ENCODE measurements around the gene DDAH1. TPM values are rescaled to one million over a fixed set of nuclear protein-coding genes. Genes with fewer than 3 reads are reported as not detected.

Gene DDAH1
- total RNA-seq, 1 experiment from 2014 or later = 36.3 TPM

- Histone ChIP-seq H3K9ac (ENCODE audit: extremely low read depth, insufficient read length, low read length) (no peak overlapping the region), H3K4me1 (ENCODE audit: insufficient read depth, low read length) (no peaks in the 10 kb centered on the region; the same call in 1 of the 2 replicates), H3K79me1 (ENCODE audit: insufficient read depth, low read depth, low read length, poor library complexity, severe bottlenecking) (no peaks in the 10 kb centered on the region), H2BK5ac (ENCODE audit: insufficient read length, low read length) (no peak overlapping the region), H4K5ac (ENCODE audit: insufficient read length, low read depth, low read length) (no peak overlapping the region), H2BK20ac (ENCODE audit: low read depth, low read length, poor library complexity, severe bottlenecking) (no peak overlapping the region), H4K8ac (replicated peaks; ENCODE audit: insufficient read length, low read depth, low read length) (no peak overlapping the region), H3T11ph (ENCODE audit: low read length) (no peak overlapping the region), H3K56ac (ENCODE audit: insufficient read length, low read depth, low read length) (no peak overlapping the region), H2BK12ac (ENCODE audit: insufficient read length, low read depth, low read length) (no peak overlapping the region), H3K4ac (ENCODE audit: low read depth, low read length) (no peak overlapping the region), H3K27ac (ENCODE audit: insufficient read length, low read depth, low read length) (no peak overlapping the region), H2BK120ac (ENCODE audit: low read depth, low read length, poor library complexity, severe bottlenecking) (no peak overlapping the region), H3K4me2 (ENCODE audit: insufficient read depth, insufficient read length, low read length) (no peak overlapping the region), H3K79me2 (ENCODE audit: insufficient read depth, low read length) (no peaks in the 10 kb centered on the region; the same call in 1 of the 2 replicates), H4K20me1 (ENCODE audit: control insufficient read depth, insufficient read depth, insufficient read length) (no peaks in the 10 kb centered on the region), H2AK5ac (ENCODE audit: insufficient read length, low read length) (no peak overlapping the region), H4K91ac (ENCODE audit: insufficient read length, low read depth, low read length) (no peak overlapping the region), H2BK15ac (ENCODE audit: low read depth, low read length) (no peak overlapping the region), H3K27me3 (ENCODE audit: insufficient read depth, low read length) (peaks cover 7% of the 10 kb centered on the region; the same call in 1 of the 2 replicates), H3K18ac (ENCODE audit: insufficient read length, low read depth, low read length) (no peak overlapping the region), H2AFZ (ENCODE audit: low read length) (no peak overlapping the region), H3K9me3 (ENCODE audit: control insufficient read depth, low read depth, low read length) (no peaks in the 10 kb centered on the region), H3K14ac (ENCODE audit: insufficient read depth, low read length) (no peak overlapping the region), H3K23me2 (ENCODE audit: insufficient read length, low read depth, low read length, poor library complexity, severe bottlenecking) (peaks cover 5% of the 10 kb centered on the region), H3K23ac (ENCODE audit: insufficient read length, low read depth, low read length) (no peak overlapping the region)
- Mint-ChIP-seq H3K4me3 (0 out of 5 replicates have a peak overlapping the region, but pooled peaks of 1 of the 2 experiments have one; percentile 39), H3K27ac (no peak overlapping the region), H3K4me1 (peaks cover 36 to 37% of the 10 kb centered on the region in 2 experiments), H3K27me3 (ENCODE audit: low read depth) (peaks cover 39% of the 10 kb centered on the region), H3K36me3 (ENCODE audit: insufficient read depth in 1 of 3, low read depth in 3 of 3) (no peaks in the 10 kb centered on the region), H3K9me3 (no peaks in the 10 kb centered on the region)
- DNase-seq = no peak
- no peak for TF ChIP-seq CTCF (conservative IDR thresholded peaks at IDR 0.05)
- no CpG with 5 or more reads among the region's 5 CpGs for WGBS (ENCODE audit: extremely low coverage, insufficient read length, low lambda C conversion rate)
Observed at GRCh38 chr1:85467036-85467435, 2.1 kb upstream of the DDAH1 start.

Measured in H9 (cell line).